ENCODE results near the gene CCDC39.

Gene CCDC39

DNA sequence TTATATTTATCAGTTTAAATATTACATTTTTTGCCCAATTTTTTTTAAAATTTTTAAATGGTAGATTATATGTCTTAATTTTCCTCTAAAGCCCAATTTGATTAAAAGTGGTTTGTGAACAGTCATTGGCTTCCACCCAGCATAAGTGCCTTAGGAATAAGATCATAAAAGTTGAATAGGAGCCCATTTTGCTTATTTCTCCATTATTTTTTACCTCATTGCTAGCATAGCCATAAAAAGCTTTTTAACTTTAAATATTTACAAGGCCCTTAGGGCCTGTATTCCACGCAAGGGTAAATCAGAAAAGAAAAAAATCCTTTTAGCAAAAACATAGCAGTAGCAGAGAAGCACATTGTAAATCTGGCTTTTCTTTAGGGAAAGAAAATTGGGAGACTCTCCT, 68.3 kb downstream of the CCDC39 start:
- Histone ChIP-seq H3K27me3 (ENCODE audit: control insufficient read depth, insufficient read depth, low read length) (no peaks in the 10 kb centered on the region), H3K4me1 (no peaks in the 10 kb centered on the region), H3K9ac (no peak overlapping the region), H3K36me3 (ENCODE audit: control insufficient read depth, insufficient read depth, low read length) (no peaks in the 10 kb centered on the region), H3K9me3 (ENCODE audit: control insufficient read depth, low read length) (no peaks in the 10 kb centered on the region), H2AFZ (no peak overlapping the region), H3K27ac (no peak overlapping the region), H3K4me3 (ENCODE audit: low read depth, low read length) (no peak overlapping the region), H3K4me2 (ENCODE audit: low read length) (no peak overlapping the region), H3K79me2 (no peaks in the 10 kb centered on the region)
- TF ChIP-seq, protein P1, sequence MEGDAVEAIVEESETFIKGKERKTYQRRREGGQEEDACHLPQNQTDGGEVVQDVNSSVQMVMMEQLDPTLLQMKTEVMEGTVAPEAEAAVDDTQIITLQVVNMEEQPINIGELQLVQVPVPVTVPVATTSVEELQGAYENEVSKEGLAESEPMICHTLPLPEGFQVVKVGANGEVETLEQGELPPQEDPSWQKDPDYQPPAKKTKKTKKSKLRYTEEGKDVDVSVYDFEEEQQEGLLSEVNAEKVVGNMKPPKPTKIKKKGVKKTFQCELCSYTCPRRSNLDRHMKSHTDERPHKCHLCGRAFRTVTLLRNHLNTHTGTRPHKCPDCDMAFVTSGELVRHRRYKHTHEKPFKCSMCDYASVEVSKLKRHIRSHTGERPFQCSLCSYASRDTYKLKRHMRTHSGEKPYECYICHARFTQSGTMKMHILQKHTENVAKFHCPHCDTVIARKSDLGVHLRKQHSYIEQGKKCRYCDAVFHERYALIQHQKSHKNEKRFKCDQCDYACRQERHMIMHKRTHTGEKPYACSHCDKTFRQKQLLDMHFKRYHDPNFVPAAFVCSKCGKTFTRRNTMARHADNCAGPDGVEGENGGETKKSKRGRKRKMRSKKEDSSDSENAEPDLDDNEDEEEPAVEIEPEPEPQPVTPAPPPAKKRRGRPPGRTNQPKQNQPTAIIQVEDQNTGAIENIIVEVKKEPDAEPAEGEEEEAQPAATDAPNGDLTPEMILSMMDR (IDR thresholded peaks at IDR 0.05), result no peak

DNA sequence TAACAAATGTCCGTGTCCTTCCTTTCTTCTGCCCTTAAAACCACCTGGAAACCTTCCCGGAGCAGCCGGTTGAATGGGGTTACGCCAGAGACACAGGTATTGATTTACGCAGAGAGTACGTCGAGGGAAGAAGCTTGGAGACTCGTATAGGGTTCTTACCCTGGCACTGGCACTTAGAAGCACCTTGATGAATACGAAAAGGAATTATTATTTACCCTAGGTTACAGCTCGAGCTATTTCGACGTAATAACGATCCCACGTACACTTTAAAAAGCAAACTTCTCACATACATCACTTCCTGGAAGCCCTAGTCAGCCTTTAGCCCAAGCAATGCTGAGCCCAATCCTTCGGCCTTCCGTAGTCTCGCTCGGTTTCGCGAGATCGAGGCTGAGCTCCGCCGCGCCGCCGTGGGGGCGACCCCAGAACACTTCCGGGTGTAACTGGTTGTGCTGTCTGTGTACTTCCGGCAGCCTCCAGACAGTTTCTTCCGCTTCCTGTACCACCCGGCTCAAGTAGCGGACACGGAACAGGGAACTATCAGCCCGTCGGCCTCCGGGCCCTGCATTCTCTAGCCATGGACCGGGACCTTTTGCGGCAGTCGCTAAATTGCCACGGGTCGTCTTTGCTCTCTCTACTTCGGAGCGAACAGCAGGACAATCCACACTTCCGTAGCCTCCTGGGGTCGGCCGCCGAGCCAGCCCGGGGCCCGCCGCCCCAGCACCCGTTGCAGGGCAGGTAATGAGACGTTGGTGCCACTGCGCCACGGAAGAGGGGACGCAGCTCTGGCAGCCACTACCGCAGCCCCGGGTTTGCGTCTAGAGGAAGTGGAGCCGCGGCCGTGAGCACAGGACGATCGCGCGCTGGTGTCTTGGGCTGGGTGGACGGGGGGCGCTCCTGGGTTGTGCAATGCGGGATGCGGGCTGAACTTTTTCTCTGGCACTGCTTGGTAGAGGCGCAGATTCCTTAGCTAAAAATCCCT, 77.3 kb downstream of the CCDC39 start, which contains the start of gene TTC14:
TTC14 (plus strand) TSS at position 476 of the 979 bp plus-strand sequence; CDS start at position 575, 99 bp downstream.
- Histone ChIP-seq H2AFZ (peak within 1 kb of the TSS; percentile 90), H3K27ac (peak within 1 kb of the TSS; percentile 67), H3K36me3 (ENCODE audit: control insufficient read depth, insufficient read depth, low read length) (peaks cover 3% of the 10 kb centered on the region), H3K9me3 (ENCODE audit: control insufficient read depth, low read length) (no peaks in the 10 kb centered on the region), H3K79me2 (no peaks in the 10 kb centered on the region), H3K4me2 (ENCODE audit: low read length) (peak within 1 kb of the TSS; percentile 85), H3K9ac (no peak within 1 kb of the TSS), H3K4me3 (ENCODE audit: low read depth, low read length) (peak within 1 kb of the TSS; percentile 95), H3K27me3 (ENCODE audit: control insufficient read depth, insufficient read depth, low read length) (no peaks in the 10 kb centered on the region), H3K4me1 (peaks cover 9% of the 10 kb centered on the region)
- TF ChIP-seq, protein P1 (IDR thresholded peaks at IDR 0.05), result no peak

DNA sequence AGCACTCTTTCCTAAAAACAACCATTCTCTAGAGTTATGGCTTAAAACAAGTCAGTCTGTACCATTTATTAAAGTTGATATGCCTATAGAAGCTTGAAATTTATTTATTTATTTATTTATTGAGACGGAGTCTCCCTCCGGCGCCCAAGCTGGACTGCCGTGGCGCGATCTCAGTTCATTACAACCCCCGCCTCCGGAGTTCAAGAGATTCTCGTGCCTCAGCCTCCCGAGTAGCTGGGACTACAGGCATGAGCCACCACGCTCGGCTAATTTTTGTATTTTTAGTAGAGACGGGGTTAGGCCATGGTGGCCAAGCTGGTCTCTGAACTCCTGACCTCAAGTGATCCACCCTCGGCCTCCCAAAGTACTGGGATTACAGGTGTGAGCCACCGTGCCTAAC, 78.8 kb downstream of the CCDC39 start:
- Histone ChIP-seq H3K4me1 (peaks cover 9% of the 10 kb centered on the region), H3K27ac (no peak overlapping the region), H3K36me3 (ENCODE audit: control insufficient read depth, insufficient read depth, low read length) (peaks cover 3% of the 10 kb centered on the region), H3K9me3 (ENCODE audit: control insufficient read depth, low read length) (no peaks in the 10 kb centered on the region), H3K79me2 (no peaks in the 10 kb centered on the region), H3K4me3 (ENCODE audit: low read depth, low read length) (no peak overlapping the region), H3K9ac (no peak overlapping the region), H3K4me2 (ENCODE audit: low read length) (no peak overlapping the region), H3K27me3 (ENCODE audit: control insufficient read depth, insufficient read depth, low read length) (no peaks in the 10 kb centered on the region), H2AFZ (no peak overlapping the region)
- TF ChIP-seq, protein P1 (IDR thresholded peaks at IDR 0.05), result no peak

DNA sequence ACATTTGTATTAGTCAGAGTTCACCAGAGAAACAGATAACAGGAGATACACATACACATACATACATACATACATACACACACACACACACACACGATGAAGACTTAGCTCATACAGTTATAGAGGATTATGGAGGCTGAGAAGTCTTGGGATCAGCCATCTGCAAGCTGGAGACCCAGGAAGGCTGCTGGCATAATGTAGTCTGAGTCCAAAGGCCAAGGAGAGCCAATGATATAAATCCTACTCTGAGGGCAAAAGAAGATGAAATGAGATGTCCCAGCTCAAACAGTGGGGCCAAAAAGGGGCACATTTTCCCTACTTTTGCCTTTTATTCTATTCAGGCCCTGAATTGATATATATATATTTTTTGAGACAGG, 83.7 kb downstream of the CCDC39 start:
- H3K27ac ChIP-seq, result no peak overlapping the region
- H3K9ac ChIP-seq, result no peak overlapping the region
- H3K4me1 ChIP-seq, result no peaks in the 10 kb centered on the region
- no peak overlapping the region for H3K4me2 ChIP-seq (ENCODE audit: low read length)
- TF ChIP-seq, protein P1 (IDR thresholded peaks at IDR 0.05), result no peak
- no peaks in the 10 kb centered on the region for H3K9me3 ChIP-seq (ENCODE audit: control insufficient read depth, low read length)
- no peak overlapping the region for H3K4me3 ChIP-seq (ENCODE audit: low read depth, low read length)
- H3K36me3 ChIP-seq (ENCODE audit: control insufficient read depth, insufficient read depth, low read length), result no peaks in the 10 kb centered on the region
- no peak overlapping the region for H2AFZ ChIP-seq
- no peaks in the 10 kb centered on the region for H3K79me2 ChIP-seq
- H3K27me3 ChIP-seq (ENCODE audit: control insufficient read depth, insufficient read depth, low read length), result no peaks in the 10 kb centered on the region
